Activated T-helper 1 cell treated with anti-CD3 and anti-CD28 coated beads, Interleukin-2, amount 50 U/mL, for 16 hours (primary cell): Measurements from ENCODE around the gene DENND2C.
"Not testable (repeated sequence)": the region's sequence is repeated elsewhere in the genome, so short reads cannot be mapped to it uniquely, and the experiment has no call there.

ENCODE experiments used
- DNase-seq, 2 donors: peaks; one replicate each; pipeline ENCODE4 v3.0.0-alpha.2; 2020; ENCODE audit warnings: low read depth in 1 of 2, low spot score in 1 of 2

Gene DENND2C

DNA sequence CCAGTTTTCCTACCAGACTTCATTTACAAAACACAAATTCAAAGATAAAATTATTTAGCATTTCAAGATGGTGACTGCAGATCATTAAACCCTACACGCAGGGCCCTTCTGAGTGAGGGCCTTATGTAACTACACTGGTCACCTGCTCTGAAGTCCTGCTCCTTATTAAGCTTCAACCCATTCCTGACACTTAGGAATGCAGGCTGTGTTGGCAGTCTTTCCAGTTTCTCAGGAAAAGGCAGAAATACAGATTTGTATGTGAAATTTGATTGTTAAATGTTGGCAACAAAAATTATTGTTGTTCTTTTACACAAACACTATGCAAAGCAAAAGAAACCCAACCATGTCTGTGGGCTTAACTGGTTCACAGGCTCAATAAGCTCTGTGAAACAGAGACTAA lies 62.6 kb downstream of the DENND2C start:
- no peak for DNase-seq

DNA sequence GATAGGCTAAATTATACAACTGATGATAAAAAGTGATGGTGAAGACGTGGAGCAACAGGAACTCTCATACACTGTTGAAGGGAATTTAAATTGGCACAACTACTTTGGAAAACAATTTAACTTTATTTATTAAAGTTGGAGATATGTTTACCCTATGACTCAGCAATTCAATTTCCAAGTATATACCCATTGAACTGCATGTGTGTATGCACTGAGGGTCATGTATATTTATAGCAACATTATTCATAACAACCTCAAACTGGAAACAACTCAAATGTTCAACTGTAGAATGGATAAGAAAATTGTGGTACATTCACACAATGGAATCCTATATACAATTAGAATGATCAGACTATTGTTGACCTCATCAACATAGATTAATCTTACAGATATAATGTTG lies 71.9 kb downstream of the DENND2C start:
- no peak for DNase-seq

DNA sequence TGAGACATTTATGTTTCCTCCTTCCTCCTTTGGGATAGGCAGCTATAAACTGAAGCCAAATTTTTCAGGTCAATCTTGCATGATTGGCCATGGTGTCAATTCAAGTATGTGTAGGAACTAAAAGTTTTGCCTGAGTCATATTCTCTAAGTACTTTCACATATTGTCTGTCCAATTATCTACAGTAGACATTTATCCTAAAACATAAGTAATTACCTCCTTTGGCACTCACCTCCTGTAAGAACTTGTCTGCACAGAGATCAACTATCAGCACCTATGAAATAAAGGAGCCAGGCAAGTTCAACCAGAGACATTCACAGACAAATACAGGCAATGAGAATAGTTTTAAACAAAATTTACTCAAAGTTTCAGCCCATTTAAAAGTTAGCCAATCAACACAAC lies 74.2 kb downstream of the DENND2C start:
- no peak for DNase-seq

DNA sequence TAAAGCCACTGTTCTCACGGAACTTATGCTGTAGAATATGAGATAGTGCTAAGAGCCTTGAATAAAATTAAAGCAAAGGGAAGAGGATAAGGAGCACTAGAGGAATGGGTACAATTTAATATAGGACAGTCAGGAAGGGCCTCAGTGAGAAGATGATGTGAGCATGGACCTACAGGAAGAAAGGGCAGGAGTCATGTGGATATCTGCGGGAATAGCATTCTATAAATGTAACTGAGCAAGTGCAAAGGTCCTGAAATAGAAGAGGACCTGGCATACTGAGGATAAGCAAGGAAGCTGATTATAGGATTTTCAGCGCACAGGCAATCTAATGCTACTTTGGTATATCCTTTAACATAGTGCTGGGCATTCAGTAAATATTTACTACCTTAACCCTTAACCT lies 75.8 kb downstream of the DENND2C start:
- no peak for DNase-seq

DNA sequence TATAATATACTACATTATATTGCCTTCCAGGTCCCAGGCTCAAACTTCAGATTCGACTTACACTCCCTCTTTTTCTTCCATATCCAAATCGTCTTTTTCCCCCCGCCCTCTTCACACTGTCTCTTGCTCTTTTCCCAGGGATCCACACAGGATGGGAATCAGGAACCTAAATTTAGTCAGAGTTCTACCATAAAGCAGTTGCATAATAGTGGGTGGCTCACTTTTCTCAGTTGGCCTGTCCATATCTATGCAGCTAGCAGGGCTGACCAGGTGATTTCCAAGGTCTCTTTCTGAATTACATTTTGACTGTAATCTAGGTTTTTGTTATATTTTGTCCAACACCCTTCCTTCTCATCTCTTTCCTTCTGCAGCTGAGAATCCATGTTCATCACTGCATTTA lies 80.7 kb downstream of the DENND2C start:
- DNase-seq: no peak

DNA sequence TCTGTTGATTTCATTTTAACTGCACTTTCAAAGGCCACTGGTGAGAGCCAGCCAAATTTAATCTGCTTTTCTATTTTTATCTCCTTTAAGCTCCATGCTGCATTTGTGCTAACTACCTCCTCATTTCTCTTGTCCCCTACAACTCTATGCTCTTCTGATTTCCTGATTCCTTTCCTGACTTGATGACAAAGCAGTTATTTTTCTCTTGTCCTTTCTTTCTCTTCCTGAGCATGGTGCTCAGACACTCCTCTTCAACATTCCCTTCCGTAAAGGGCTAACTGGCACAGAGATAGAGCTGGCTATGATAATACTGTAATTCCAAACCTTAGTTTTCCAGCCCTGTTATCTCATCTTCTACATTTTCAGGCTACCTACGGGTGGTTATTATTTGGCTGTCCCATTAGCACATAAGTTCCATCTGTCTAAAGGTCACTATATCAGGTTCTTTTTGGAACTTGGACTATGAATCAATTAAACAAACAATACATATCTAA lies 81.6 kb downstream of the DENND2C start:
- no peak for DNase-seq

DNA sequence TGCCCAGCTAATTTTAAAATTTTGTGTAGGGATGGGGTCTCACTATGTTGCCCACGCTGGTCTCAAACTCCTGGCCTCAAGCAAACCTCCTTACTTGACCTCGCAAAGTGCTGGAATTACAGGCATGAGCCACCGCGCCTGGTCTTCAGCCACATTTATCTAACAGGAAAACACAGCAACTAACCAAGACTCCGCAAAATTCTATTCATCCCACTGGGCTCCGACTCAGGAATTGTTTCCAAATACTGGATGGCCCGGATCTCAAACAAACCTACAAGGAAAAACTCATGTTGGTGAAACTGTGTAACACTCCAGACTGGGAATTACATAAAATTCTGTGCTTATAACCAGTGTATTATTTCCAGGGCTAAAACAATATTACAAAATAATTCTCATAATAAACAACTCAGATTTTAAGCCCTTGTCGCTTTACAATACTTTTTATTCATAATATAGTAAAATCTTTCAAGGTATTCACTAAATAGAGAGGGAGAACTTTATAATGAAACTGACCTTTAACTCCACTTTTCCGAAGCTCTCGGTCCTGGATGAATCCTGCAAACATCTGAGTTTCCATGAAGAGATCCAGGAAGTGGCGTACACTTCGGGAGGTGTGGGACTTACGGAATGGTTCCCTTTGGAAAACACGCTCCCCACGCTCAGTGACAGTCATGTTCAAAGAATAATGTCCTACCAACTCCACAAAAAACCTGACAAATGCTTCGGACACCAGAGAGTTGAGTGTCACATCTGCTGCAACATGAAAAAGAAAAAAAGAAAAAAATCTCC lies 82.5 kb downstream of the DENND2C start:
- DNase-seq: no peak

DNA sequence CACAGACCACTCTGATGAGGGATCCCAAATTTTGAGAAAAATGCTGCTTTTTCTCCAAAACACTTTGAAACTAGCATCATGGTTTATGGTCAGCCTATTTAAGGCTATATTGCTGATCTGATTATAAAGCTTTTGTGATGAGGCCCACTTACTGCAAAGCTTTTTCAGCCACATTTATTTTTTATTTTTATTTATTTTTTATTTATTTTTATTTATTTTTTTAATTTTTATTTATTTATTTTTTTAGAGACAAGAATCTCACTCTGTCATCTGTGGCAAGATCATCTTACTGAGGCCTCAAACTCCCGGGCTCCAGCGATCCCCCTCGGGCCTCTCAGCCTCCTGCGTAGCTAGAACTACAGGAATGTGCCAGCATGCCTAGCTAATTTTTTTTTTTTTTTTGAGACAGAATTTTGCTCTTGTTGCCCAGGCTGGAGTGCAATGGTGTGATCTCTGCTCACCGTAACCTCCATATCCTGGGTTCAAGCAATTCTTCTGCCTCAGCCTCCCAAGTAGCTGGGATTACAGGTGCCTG lies 83.3 kb downstream of the DENND2C start:
- no peak for DNase-seq

DNA sequence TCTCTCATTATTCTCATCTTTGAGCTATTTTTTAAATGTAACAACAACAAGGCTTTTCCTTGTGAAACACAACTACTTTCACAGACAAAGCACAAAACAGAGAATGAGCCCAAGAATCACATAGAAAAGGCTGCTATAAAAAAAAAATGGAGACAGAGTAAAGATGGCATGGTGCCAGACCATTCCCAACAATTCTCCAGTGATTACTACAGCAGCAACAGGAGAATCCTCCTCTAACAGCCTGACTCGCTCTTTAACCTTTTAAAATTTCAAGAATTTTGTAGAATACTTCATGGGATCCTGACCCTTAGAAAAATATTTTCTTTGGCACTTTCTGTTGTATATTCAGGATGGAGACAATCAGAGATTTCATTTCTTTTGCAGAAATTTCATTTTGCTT lies 84.6 kb downstream of the DENND2C start:
- no peak for DNase-seq

DNA sequence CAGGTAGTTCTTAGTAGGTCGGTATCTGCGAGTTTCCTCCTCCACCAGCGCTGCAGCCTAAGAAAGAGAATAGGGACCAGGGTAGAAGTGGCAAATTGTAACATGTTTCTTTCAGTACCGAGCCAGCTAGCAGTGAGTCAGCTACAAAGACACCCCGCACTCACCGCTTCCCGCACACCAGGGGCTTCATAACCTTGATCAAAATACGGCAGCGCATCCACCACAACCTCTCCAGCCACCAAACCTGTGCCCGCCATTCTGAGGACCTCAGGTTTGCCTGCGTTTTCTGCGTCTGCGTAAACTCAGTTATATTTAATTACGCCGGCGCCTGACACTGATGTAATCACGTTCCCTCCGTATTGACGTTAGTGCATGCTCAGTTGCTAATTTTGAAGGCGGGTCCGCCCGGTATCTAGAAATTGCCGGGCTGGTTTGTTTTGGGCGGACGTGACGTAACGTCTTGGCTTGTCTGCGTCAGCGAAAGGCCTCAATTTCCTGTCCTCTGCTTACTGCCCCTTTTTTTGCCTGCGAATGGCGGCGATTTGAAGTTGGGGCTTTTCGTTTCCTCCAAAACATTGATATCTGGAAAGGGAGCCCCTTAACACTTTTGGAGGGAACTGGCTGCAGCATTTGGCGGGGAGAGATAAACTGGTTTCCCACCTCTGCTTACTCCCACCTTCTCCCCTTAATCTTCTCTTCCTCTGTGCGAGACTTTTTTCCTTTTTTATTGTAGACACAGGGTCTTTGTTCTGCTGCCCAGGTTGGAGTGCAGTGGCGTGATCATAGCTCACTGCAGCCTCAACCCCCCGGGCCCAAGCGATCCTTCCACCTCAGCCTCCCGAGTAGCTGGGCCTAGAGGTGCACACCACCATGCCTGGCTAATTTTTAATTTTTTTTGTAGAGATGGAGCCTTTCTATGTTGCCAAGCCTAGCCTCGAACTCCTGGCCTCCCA lies 88.2 kb downstream of the DENND2C start, which contains the start of gene BCAS2:
BCAS2 (minus strand) TSS at position 281 of the 953 bp plus-strand sequence; CDS start at position 257, 24 bp downstream.
- DNase-seq: peak; percentile 81 to 88

DNA sequence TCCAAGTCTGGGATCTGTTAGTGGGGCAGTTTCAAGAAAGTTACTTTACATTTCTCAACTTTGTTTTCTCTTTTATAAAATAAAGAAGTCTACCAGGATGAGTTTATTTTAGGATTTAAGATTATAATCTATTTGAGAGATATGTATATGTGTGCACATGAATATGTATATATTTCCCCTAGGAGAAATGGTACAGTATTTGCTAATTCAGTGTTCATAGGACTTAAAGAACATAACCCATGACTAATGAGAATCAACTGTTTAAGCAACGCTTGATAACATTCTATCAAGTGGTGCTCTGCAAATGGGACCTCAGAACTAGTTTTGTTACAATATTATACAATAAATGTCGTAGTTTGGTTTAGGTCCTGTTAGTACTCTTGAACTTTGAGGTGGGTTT lies 95.5 kb downstream of the DENND2C start:
- DNase-seq: no peak

DNA sequence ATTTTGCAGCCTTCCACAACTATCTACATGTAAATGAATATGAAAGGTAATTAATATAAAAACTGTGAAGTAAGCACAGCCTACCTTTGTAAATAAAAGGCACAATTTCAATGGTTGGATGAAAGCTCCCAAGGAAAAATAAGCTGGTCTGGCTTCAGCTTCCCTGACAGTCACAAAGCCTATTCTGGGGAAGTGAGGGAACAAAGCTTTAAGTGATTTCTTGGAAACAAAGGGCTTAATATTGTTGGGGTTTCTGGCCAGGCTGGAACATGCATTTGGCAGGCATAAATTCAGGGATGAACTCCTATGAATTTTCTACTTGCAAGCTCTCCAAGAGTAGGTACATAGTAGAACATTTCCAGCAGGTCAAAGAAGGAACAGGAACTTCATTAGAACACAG lies 105.7 kb downstream of the DENND2C start:
- no peak for DNase-seq

DNA sequence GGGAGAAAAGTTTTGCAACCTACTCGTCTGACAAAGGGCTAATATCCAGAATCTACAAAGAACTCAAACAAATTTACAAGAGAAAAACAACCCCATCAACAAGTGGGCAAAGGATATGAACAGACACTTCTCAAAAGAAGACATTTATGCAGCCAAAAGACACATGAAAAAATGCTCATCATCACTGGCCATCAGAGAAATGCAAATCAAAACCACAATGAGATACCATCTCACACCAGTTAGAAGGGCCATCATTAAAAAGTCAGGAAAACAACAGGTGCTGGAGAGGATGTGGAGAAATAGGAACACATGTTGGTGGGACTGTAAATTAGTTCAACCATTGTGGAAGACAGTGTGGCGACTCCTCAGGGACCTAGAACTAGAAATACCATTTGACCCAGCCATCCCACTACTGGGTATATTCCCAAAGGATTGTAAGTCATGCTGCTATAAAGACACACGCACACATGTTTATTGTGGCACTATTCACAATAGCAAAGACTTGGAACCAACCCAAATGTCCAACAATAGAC lies 106.8 kb downstream of the DENND2C start:
- not testable (repeated sequence) for DNase-seq

DNA sequence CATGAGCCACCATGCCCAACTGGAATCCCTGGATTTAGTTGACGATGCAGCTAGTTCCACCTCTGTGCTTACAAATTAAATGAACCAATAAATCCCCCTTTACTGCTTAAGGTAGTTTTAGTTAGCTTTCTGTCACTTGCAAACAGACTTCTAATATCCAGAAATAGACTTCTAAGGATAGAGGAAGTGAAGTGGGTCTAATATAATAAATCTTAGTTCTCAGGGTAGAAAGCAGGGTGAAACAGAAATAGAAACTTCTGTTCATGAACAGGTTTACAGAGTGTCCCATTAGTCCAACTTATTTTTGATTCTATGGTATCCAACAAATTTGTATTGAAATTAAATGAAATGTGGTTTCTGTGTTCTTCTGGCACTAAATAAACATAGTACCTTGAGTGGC lies 108.5 kb downstream of the DENND2C start:
- DNase-seq: no peak

DNA sequence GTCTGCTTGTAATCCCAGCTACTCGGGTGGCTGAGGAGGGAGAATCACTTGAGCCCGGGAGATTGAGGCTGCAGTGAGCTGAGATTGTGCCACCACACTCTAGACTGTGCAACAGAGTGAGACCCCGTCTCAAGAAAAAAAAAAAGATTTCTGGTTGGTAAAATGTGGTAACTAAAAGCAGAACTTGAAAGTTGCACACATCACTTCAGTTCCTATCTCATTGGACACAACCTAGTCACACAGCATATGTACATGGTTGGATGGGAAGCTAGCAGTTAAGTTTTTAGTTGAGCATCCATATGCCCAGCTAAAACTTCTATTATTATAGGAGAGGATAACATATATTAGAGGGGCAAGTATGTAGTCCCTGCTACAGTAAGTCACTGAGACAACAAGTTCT lies 110.5 kb downstream of the DENND2C start:
- no peak for DNase-seq

DNA sequence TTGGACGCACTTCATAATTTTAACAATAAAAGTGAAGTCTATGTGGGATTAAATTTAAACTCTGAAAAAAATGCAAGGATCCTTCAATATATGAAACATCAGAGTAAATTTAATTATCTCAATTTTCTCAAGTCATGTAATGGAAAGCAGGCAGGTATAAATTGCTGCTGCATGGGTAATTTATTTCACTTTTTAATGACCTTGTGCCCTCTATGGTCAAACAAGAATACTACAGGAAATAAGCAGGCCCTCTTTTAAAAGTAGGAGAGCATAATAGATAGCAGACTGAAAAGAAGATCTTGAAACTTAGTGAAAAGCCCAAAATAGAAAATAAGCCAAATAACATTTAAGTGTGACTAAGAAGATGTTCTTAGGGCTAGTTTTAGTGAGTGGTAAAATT lies 111.3 kb downstream of the DENND2C start:
- no peak for DNase-seq

DNA sequence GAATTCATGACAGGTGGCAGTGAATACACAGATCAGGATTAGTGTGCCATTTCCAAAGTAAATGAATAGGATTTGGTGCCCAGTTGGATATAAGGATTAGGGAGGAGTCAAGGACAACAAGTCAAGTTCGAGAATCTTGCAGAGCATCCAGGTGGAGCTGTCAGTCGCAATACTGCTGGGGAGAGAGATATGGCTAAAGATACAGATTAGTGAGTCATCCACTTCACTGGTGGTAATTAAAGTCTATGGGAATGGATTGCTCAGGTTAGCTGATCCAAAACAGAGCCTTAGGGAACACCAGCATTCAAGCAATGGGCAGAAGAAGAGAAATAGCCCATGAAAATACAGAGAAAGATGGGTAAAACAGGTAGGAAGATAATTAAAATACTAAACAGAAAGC lies 115.3 kb downstream of the DENND2C start:
- no peak for DNase-seq

DNA sequence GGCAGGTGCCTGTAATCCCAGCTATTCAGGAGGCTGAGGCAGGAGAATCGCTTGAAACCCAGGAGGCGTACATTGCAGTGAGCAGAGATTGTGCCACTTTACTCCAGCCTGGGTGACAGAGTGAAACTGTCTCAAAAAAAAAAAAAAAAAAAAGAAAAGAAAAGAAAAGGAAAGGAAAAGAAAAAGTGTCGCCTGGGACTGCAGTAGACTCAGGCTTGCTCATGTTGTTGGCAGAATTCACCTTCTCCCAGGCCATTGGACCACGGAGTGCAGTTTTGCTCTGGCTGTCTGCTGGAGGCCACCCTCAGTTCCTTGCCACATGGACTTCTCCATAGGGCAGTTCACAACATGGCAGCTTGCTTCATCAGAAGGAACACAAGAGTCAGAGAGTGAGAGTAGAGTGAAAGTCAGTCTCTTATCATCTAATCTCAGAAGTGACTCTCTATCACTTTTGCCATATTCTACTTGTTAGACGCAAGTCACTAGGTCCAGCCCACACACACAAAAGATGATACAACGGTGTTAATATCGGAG lies 117.7 kb downstream of the DENND2C start:
- DNase-seq: no peak

DNA sequence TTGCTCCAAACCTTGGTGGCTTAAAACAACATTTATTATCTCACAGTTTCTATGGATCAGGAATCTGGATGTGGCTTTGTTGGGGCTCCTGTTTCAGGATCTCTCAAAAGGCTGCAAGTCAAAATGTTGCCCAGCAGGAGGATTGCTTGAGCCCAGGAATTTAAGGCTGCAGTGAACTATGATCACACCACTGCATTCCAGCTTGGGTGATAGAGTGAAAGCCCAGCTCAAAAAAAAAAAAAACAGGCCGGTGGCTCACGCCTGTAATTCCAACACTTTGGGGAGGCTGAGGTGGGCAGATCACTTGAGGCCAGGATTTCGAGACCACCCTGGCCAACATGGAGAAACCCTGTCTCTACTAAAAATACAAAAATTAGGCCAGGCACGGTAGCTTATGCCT lies 118.4 kb downstream of the DENND2C start:
- DNase-seq: no peak

DNA sequence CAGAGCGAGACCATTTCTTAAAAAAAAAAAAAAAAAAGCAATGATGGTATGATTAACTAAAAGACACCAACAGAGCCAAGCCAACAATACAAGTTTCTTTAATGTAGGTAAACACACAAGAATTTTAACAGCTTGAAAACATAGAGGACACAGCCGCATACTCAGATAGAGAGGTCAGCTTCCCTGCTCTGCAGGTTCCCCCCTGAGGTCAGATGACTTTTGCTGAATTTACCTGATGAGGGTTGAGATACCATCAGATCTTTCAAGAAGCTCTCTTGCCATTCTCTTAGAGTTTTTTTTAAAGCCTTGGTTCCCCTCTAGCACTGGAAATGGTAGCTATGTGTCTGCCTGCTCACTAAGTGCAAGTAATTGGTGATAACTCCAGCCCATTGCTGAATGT lies 119.5 kb downstream of the DENND2C start:
- DNase-seq: no peak

DNA sequence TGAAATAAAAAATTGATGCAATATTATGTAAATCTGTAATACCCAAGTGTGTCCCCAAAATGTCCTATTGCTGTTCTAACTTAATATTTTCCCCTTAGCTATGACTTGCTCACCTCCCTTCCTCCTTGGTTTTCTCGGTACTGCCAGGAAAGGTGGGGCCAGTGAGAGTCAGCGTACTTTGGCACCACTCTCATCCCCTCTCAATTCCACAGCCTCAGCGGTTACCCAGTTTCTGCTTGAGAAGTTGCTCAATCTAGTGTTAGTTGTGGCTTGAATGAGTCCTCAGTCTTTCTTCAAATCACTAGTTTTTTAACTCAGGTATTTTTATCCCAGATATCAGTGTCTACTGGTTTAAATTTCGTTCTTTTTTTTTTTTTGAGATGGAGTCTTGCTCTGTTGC lies 120.7 kb downstream of the DENND2C start:
- no peak for DNase-seq
